Activated CD4-positive, alpha-beta T cell treated with anti-CD3 and anti-CD28 coated beads for 24 hours (primary cell): ENCODE results near the gene SOWAHA.

Experiments
- DNase-seq, 2 donors: peaks; one replicate each; pipeline ENCODE4 v3.0.0-alpha.2; 2020; ENCODE audit warnings: low read depth in 2 of 2

The SOWAHA gene

GRCh38 chr5:132825834-132826391 is 12.8 kb downstream of the SOWAHA start:
- DNase-seq, result no peak

- no peak for DNase-seq
Measured at GRCh38 chr5:132826424-132827082, 13.5 kb downstream of the SOWAHA start.

- DNase-seq, result no peak
Measured at GRCh38 chr5:132827943-132828673, 15.0 kb downstream of the SOWAHA start.

GRCh38 chr5:132828846-132829494 is 15.9 kb downstream of the SOWAHA start:
- DNase-seq, result no peak

DNA sequence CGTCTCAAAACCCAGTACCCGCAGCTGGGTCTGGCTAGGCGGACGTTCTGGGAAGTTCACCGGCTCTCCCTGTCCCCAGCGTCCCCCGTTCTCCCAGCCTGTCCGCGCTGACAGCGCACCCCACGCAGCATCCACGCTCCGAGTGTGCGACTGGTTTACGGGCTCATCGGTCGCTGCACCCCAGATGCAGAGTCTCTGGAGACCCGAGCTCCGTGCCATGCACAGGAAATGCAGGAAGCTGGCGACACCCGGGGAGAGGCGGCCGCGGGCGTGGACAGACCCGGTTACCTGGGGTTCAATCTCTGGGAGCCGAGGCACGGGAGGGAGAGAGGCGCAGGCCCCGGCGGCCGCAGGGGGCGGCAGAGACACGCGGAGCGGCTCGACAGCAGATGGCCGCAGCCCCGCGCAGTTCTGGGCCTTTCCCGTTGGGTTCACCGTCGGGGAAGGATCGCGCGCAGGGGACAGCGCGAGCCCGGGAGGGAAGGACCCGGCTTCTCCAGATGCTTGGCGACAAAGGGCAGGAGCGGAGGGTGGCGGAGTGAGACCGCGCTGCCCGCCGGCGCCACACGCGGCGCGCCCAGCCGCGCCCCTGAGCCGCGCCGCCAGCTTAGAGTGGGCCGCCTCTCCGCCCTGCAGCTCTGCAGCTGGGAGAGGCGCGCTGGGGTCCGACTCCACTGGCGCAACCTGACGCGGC is 16.8 kb downstream of the SOWAHA start:
- peak; percentile 57 to 61 for DNase-seq

DNA sequence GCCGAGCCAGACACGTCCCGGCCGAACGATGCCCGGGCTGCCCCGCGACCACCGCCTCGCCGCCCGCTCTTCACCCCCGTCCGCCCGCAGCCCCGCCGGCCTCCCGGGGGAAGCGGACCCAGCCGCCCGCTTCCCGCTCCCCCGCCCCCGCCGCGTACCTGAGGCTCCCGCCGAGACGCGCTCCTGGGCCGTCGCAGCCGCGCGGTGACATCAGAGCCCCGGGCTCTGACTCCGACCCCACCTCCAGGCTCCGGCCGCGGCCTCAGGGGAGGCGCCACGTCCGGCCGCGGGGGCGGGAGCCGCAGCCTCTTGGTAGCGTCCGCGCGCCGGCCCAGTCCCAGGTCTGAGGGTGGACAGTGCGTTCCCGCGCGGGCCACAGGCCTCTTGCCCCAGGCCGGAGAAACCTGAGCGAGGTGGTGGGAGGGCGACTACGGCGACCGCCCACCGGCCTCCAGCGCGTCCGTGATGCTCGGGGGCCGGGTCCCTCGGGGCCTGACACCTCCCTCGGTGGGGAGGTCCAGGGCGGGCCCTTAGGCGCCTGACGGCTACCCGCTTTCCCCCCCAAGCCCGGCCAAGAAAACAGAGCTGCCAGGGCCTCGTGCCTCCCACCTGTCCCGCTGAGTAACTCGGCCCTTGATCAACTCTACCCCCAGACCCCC is 17.5 kb downstream of the SOWAHA start, which contains the start of gene SHROOM1:
Gene SHROOM1, minus strand, starts transcription at position 212 of the 659 bp plus-strand sequence. CDS start 4,507 bp downstream, outside the sequence.
- no peak for DNase-seq

- DNase-seq, result no peak
Measured at GRCh38 chr5:132831095-132831860, 18.2 kb downstream of the SOWAHA start.

GRCh38 chr5:132832612-132833011 is 19.5 kb downstream of the SOWAHA start:
- no peak for DNase-seq

DNA sequence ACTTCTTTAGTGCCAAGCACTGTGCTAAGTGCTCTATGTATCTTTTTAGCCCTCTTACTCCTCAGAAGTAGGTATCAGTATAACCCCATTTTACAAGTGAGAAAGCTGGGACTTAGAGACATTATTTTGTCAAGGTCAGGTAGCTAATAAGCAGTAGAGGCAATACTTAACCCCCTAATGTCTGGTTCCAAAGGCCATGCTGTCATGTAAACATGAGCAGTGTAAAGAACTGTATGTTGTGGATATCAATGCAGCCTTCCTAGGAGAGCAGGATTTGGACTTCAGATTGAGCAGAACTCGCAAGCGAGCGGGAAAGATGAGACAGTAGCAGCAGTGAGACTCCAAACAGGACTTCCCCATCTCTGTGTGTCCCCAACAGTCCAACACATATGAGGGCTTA is 21.0 kb downstream of the SOWAHA start:
- no peak for DNase-seq

GRCh38 chr5:132836852-132837251 is 23.8 kb downstream of the SOWAHA start:
- DNase-seq, result no peak

DNA sequence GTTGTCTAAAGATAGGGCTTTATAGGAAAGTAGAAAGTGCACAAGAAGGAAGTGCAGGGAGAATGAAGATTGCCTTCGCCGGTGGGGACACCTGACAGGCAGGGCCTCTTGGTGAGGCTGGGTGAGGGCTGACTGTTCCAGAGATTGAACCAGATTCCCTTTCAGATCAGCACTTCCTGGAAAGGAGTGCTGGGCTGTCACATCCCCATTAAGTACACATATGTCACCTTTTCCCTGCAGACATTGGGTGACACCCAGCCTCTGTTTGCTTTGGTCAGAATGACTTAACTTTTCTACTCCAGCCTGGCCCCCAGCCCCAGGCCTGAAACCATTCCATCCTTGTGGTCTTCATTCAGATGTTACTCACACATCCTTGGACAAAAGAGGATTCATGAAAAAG is 24.8 kb downstream of the SOWAHA start:
- no peak for DNase-seq

GRCh38 chr5:132838516-132839282 is 25.6 kb downstream of the SOWAHA start:
- DNase-seq, result no peak

DNA sequence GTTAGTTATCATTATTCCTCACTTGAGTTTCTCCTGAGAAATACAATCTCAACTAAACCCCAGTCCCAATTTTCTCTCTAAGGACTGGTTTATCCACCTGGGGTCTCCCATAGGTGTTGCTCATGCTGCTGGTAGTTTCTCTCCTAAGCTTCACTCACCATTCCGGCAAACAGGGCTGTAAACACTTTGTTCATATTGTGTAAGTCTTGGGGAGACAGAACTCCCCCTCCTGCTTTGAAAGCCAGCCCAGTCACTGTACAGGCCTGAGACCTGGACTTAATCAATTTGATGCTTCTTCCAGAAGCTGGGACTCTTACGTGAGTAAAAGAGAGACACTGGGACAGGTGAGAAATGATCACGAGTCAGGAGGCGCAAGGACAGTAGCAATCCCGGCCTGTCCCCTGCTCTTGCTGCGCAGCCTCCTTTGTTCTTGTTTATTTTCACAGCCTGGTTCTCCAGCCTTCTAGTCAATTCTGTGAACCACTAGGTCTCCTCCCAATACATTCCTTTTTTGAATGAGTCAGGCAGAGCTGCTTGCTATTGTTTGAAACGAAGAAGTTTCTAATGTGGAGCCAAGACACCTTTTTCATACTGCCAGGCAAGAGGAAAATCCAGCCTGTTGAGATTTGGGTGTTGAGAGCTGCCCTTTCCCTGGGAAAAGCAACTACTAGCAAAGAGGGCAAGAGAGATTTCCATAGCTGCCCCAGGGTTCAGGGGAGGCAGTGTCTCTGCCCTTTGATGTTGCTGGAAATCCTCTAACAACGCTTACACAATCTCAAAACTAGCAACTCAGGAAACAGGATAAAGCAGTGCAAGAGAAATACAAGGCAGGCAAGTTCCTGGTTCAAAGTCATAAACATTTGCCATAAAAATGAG is 26.6 kb downstream of the SOWAHA start:
- no peak for DNase-seq

DNA sequence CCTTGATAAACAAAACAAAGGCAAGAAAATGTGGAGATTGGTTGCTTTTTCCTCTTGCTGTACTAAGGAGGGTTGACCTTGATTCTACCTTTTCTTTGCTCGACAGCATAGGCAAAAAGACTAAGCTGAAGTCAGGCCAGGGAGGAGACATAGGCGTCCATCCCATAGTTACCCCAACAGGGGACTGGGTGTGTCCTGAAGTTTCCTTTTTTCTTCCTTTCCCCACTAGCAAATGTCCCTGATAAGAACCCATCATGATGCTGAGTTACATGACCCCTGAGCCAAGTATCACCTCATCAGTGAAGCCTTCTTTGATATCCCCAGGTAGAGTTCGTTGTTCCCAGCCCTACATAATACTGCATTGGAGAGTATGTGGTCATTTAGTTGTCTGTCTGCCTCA is 27.2 kb downstream of the SOWAHA start:
- no peak for DNase-seq

DNA sequence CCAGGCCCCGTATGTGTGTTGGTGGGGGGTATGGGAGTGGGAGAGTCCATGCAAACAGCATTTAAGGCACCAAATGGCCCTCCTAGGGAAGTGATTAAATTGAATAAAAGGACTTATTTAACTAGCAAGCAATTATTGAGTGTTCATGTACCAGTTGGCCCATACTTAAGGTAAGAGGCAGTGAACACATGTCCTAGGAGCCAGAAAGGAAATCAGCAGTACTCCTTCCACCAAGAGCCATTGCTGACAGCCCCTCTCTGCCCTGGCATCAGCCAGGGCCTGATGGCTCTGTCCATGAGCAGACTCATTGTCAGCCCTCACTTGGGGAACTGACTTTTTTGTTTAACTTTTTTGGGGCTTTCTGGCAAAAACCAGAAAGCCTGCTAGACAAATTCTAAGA is 27.8 kb downstream of the SOWAHA start:
- no peak for DNase-seq

DNA sequence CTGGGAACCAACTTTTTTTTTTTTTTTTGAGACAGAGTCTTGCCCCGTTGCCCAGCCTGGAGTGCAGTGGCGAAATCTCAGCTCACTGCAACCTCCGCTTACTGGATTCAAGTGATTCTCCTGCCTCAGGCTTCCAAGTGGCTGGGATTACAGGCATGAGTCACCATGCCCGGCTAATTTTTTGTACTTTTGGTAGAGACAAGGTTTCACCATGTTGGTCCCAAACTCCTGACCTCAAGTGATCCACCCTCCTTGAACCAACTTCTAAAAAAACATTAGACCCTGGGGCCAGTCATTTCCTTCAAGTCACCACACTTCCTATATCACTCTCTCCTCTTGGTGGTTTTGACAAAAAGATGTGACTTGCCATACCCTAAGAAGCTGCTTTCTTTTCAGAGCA is 28.2 kb downstream of the SOWAHA start:
- no peak for DNase-seq

DNA sequence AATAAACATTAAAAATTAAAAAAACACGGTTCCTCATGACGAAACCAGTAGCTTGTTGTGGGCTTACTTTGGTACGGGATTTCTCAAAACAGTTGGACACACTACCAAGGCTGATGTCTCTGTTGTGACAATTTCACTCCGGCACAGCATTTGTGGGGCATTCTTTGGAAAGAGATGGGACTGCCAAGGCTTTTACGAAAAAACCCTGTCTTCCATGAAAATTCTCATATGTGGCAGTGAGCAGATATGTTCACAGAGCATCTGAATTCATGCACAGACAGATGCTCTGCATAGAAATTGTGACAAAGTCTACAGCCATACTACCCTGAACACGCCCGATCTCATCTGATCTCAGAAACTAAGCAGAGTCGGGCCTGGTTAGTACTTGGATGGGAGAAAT is 35.2 kb downstream of the SOWAHA start:
- no peak for DNase-seq

DNA sequence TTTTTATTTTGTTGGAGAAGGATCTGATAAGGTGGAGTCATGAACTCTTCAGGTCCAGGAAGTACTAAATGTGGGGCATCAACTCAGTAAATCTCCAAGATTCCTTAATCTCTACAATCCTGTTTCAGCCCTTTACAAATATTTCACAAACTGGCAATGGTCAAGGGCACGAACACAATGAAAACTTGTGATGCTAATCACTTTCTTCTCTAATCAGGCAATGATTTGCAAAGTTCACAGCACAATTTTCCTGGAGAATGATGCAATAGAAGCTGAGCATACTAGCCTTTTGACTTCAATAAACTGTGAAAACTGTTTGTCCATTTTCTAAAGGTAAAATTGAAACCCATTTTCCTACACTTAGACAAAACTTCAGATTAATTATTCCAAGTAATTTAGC is 36.2 kb downstream of the SOWAHA start:
- DNase-seq, result no peak

DNA sequence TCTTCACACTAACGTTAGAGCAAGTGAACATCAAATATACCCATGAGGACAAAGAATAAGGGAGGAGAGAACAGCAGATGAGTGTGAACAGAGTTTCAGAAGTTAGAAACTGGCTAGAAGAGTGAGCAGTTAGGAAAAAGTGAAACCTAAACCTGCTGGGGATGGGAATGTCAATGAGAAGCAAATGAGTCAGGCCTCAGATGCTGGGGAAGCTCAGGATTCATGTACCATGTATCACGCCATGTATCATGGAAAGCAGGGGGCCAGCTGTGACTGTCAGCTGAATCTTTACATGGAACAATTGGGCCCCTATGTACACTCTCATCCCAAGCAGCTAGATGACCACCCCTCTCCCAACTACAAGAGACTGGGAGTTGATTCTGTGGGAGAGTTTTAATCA is 37.0 kb downstream of the SOWAHA start:
- no peak for DNase-seq
